Heart right ventricle (tissue), 16 donors: ENCODE measurements around the gene CA10. TPM values are rescaled to one million over a fixed set of nuclear protein-coding genes. Genes with fewer than 3 reads are reported as not detected.

ENCODE experiments used
- ATAC-seq, 8 donors: fragments of 200-7000 bp; cut with Tn5 transposase; one replicate each; pipeline ENCODE4 v1.9.1; 2020; ENCODE audit warnings: mild to moderate bottlenecking in 8 of 8, moderate library complexity in 8 of 8, moderate number of reproducible peaks in 1 of 8
- DNase-seq, 2 donors: peaks; one replicate each; pipeline ENCODE4 v3.0.0-alpha.2; 2020
- H3K27ac ChIP-seq, 10 donors: fragments of 200-600 bp; sonication (generic) in 2 of 10; one replicate each; pipeline versions ENCODE4 v1.5.0 to v1.8.0; 2020 to 2022; ENCODE audit warnings: mild to moderate bottlenecking in 3 of 10
- H3K27me3 ChIP-seq, 7 donors: fragments of 200-600 bp; one replicate each; pipeline ENCODE4 v1.8.0; 2021 to 2022; ENCODE audit warnings: mild to moderate bottlenecking in 2 of 7
- H3K36me3 ChIP-seq, 9 donors: fragments of 200-600 bp; sonication (generic) in 1 of 9; one replicate each; pipeline versions ENCODE4 v1.5.0 to v1.8.0; 2020 to 2022; ENCODE audit warnings: mild to moderate bottlenecking in 2 of 9
- H3K4me1 ChIP-seq, 9 donors: fragments of 200-600 bp; sonication (generic) in 1 of 9; one replicate each; pipeline versions ENCODE4 v1.5.0 to v1.8.0; 2020 to 2022; ENCODE audit warnings: mild to moderate bottlenecking in 4 of 9
- H3K4me3 ChIP-seq, 10 donors: fragments of 200-600 bp; sonication (generic) in 2 of 10; one replicate each; pipeline versions ENCODE4 v1.5.0 to v1.8.0; 2020 to 2022; ENCODE audit warnings: mild to moderate bottlenecking in 7 of 10, moderate library complexity in 2 of 10
- H3K9me3 ChIP-seq, 11 donors: fragments of 200-600 bp in 10 of 11; sonication (generic) in 2 of 11; one replicate each; pipeline versions ENCODE4 v1.5.0 to v1.8.0; 2013 to 2022; ENCODE audit warnings: mild to moderate bottlenecking in 2 of 11, control low read depth in 1 of 11, moderate library complexity in 1 of 11
- CTCF ChIP-seq, 9 donors: fragments of 200-600 bp; sonication (generic) in 2 of 9; IDR thresholded peaks; one replicate each; pipeline versions ENCODE4 v1.5.0 to v1.8.0; 2021 to 2022; ENCODE audit warnings: antibody characterized with exemption in 9 of 9, mild to moderate bottlenecking in 5 of 9, moderate library complexity in 1 of 9
- WGBS, 2 donors: extraction: QIAGEN DNeasy Blood & Tissue Kit; methylation state at CpG; one replicate each; pipeline ENCODE4 v1.1.7; 2013; ENCODE audit warnings: inconsistent platforms in 1 of 2; 5-methylcytosine and 5-hydroxymethylcytosine counted together
- intact Hi-C, 10 donors: fragments of 100-400 bp; cut with DNase I; formaldehyde crosslinking; loops; one replicate each; pipeline versions ENCODE4 v1.11.1 to v1.14.2; 2022
- polyA plus RNA-seq, 2 donors: library from polyadenylated mRNA; stranded (reverse); fragments of 200-250 nt; gene quantifications; one replicate each; pipeline ENCODE4 v1.2.3, GENCODE V29; 2013
- total RNA-seq, 10 donors: library from RNA; stranded (reverse); fragmentation: NEBNext Ultra II Directional in 3 of 10; extraction: Animal tissue kit (Norgen Biotek cat#: 25700) in 3 of 10; gene quantifications; one replicate each; pipeline versions ENCODE4 v1.2.1 to v1.2.4, GENCODE V29; 2021 to 2023
- donor health status: Arrhythmogenic right ventricular cardiomyopathy.
- donor health status: ischemic (EF 13 %, LVEDD 7.1; RV severe dilation, severe dysfunction).
- donor health status: healthy with polysubstance abuse.
- donor health status: DM: no; HTN: yes; CAD: no.
- donor health status: DM: no; HTN: no; CAD: no.
- donor health status: ischemic (EF 25% LVEDD 6.9; RV normal size, moderate dysfunction).
- donor health status: ischemic (EF 25% LVEDD 5.7; RV mildly dilated, moderate dysfunction).
- donor health status: healthy.
- donor health status: DM: yes; HTN: yes; CAD: no.
- donor health status: Ischemic cardiomyopathy.
- donor health status: ischemic (EF 35%, LVEDD 5.7; RV mildly dilated, moderate dysfunction).
- donor health status: nonischemic (EF 11% LVEDD 7.7; RV severe dilation, severe dysfunction).
- donor health status: DM: yes; HTN: yes; CAD: no.
- donor health status: PGD.
- donor health status: ischemic (EF 29% LVEDD 5.4; RV normal size, mild dysfunction).
- donor health status: nonischemic (EF 23%, LVEDD 6.1; RV moderate dilation, normal function).

CA10 gene
- total and polyA plus RNA-seq, 12 donors: not detected

GRCh38 chr17:51610834-51611233, 547.7 kb downstream of the CA10 start:
- Histone ChIP-seq H3K36me3 (no peaks in the 10 kb centered on the region), H3K27ac (peak overlapping the region in 2 of 10 donors; percentile 30 to 33), H3K4me3 (no peak overlapping the region), H3K27me3 (no peaks in the 10 kb centered on the region), H3K9me3 (no peaks in the 10 kb centered on the region), H3K4me1 (peaks cover 0 to 34% (median 6%) of the 10 kb centered on the region in 9 donors)
- peak in 4 of 8 donors; percentile 40 to 55 (median 42) for ATAC-seq
- no peak for DNase-seq
- TF ChIP-seq CTCF (IDR thresholded peaks at IDR 0.05): no peak
- intact Hi-C loops: loop anchor here in 1 of 10 donors (5.0 kb wide), 1 partner anchor 91 kb away; no protein-coding TSS in a partner anchor
- WGBS, 2 donors: 59 to 69% methylated on average over 5 of the region's 5 CpGs

- Histone ChIP-seq H3K4me1 (peaks cover 0 to 34% (median 6%) of the 10 kb centered on the region in 9 donors), H3K9me3 (no peaks in the 10 kb centered on the region), H3K27ac (no peak overlapping the region), H3K4me3 (no peak overlapping the region), H3K36me3 (no peaks in the 10 kb centered on the region), H3K27me3 (no peaks in the 10 kb centered on the region)
- intact Hi-C loops: loop anchor here in 1 of 10 donors (5.0 kb wide), 1 partner anchor 92 kb away; no protein-coding TSS in a partner anchor
- WGBS, 2 donors: 77 to 84% methylated on average over 4 of the region's 4 CpGs
- no peak for TF ChIP-seq CTCF (IDR thresholded peaks at IDR 0.05)
- no peak for DNase-seq
- ATAC-seq: no peak
These were observed 548.4 kb downstream of the CA10 start for GRCh38 chr17:51610155-51610554.

GRCh38 chr17:51608251-51608933, 550.1 kb downstream of the CA10 start:
- H3K4me3 ChIP-seq: no peak overlapping the region
- no peak for DNase-seq
- no peaks in the 10 kb centered on the region for H3K36me3 ChIP-seq
- ATAC-seq: no peak
- no peaks in the 10 kb centered on the region for H3K27me3 ChIP-seq
- intact Hi-C loops: no loop called here
- no peak overlapping the region for H3K27ac ChIP-seq
- no peak for TF ChIP-seq CTCF (IDR thresholded peaks at IDR 0.05)
- WGBS, 2 donors: 88 to 92% methylated on average over 9 of the region's 9 CpGs
- H3K4me1 ChIP-seq: peaks cover 0 to 48% (median 6%) of the 10 kb centered on the region in 9 donors
- no peaks in the 10 kb centered on the region for H3K9me3 ChIP-seq

- no peak for ATAC-seq
- H3K27me3 ChIP-seq: no peaks in the 10 kb centered on the region
These were observed 551.0 kb downstream of the CA10 start for GRCh38 chr17:51607512-51607911.

More at GRCh38 chr17:51607512-51607911, 551.0 kb downstream of the CA10 start:
- Histone ChIP-seq H3K4me3 (no peak overlapping the region), H3K4me1 (peaks cover 0 to 45% (median 6%) of the 10 kb centered on the region in 9 donors), H3K9me3 (no peaks in the 10 kb centered on the region), H3K27ac (no peak overlapping the region), H3K36me3 (no peaks in the 10 kb centered on the region)
- TF ChIP-seq CTCF (IDR thresholded peaks at IDR 0.05): no peak
- intact Hi-C loops: no loop called here
- no peak for DNase-seq
- 54 to 56% methylated on average over 2 of the region's 2 CpGs for WGBS, 2 donors
